Activated CD8-positive, alpha-beta T cell treated with anti-CD3 and anti-CD28 coated beads, Interleukin-2, amount 10 ng/mL, durations not matched to agents 7 days and 5 days (primary cell): ENCODE measurements around the gene STK25. TPM values are rescaled to one million over a fixed set of nuclear protein-coding genes. Genes with fewer than 3 reads are reported as not detected.

ENCODE experiments used
- ATAC-seq: fragments of 150-1000 bp; cut with Tn5 transposase; one replicate; pipeline ENCODE4 v1.10.0; 2021; ENCODE audit warnings: moderate library complexity
- CTCF ChIA-PET: fragments of 350-600 bp; sonication (Branson Sonifier 250); formaldehyde crosslinking; loops from one replicate; lab custom pipeline; 2021; ENCODE audit warnings: antibody characterized with exemption; lab: Charles Lee
- POLR2A ChIA-PET: fragments of 350-600 bp; sonication (Branson Sonifier 250); formaldehyde crosslinking; loops from one replicate; lab custom pipeline; 2021; ENCODE audit warnings: antibody characterized with exemption; lab: Charles Lee
- DNase-seq: peaks from one replicate; pipeline ENCODE4 v3.0.0-alpha.2; 2020
- H3K27ac Mint-ChIP-seq: one replicate; pipeline ENCODE4 v1.8.0; 2021; ENCODE audit warnings: mild to moderate bottlenecking, mixed read lengths
- H3K27me3 Mint-ChIP-seq: one replicate; pipeline ENCODE4 v1.8.0; 2021; ENCODE audit warnings: low read depth, mixed read lengths
- H3K36me3 Mint-ChIP-seq: one replicate; pipeline ENCODE4 v1.8.0; 2021; ENCODE audit warnings: low read depth, mixed read lengths
- H3K4me1 Mint-ChIP-seq: one replicate; pipeline ENCODE4 v1.8.0; 2021; ENCODE audit warnings: low read depth, mixed read lengths
- H3K4me3 Mint-ChIP-seq: one replicate; pipeline ENCODE4 v1.8.0; 2021; ENCODE audit warnings: mild to moderate bottlenecking, mixed read lengths
- H3K9me3 Mint-ChIP-seq: one replicate; pipeline ENCODE4 v1.8.0; 2022; ENCODE audit warnings: mixed read lengths; ENCODE audit not compliant: insufficient read depth
- total RNA-seq, 2 experiments: library from RNA; stranded (reverse); gene quantifications; one replicate each; pipeline ENCODE4 v1.2.3, GENCODE V29; 2021

The STK25 gene
- total RNA-seq, 2 experiments from 2014 or later, result 114 to 132 TPM

GRCh38 chr2:241482126-241482955 is 26.0 kb downstream of the STK25 start:
- no peak overlapping the region for H3K4me3 Mint-ChIP-seq
- ChIA-PET POLR2A (no interaction called here), CTCF (no interaction called here)
- no peak for ATAC-seq
- no peaks in the 10 kb centered on the region for H3K27me3 Mint-ChIP-seq
- H3K4me1 Mint-ChIP-seq, result no peaks in the 10 kb centered on the region
- DNase-seq, result no peak
- no peak overlapping the region for H3K27ac Mint-ChIP-seq
- H3K9me3 Mint-ChIP-seq, result no peaks in the 10 kb centered on the region
- H3K36me3 Mint-ChIP-seq, result no peaks in the 10 kb centered on the region

- ChIA-PET POLR2A (interaction anchor here (0.9 kb wide), 1 partner anchor 38 kb away, joined by 3 read pairs; no protein-coding TSS in a partner anchor), CTCF (no interaction called here)
- Mint-ChIP-seq H3K36me3 (no peaks in the 10 kb centered on the region), H3K9me3 (no peaks in the 10 kb centered on the region), H3K27ac (no peak overlapping the region), H3K27me3 (no peaks in the 10 kb centered on the region), H3K4me1 (no peaks in the 10 kb centered on the region), H3K4me3 (no peak overlapping the region)
- ATAC-seq (no peak), DNase-seq (no peak)
These were observed 26.7 kb downstream of the STK25 start for GRCh38 chr2:241481687-241482086.

GRCh38 chr2:241479026-241479898 is 29.1 kb downstream of the STK25 start:
- Mint-ChIP-seq H3K36me3 (no peaks in the 10 kb centered on the region), H3K27ac (no peak overlapping the region), H3K27me3 (no peaks in the 10 kb centered on the region), H3K4me1 (no peaks in the 10 kb centered on the region), H3K4me3 (no peak overlapping the region), H3K9me3 (no peaks in the 10 kb centered on the region)
- ChIA-PET CTCF (no interaction called here), POLR2A (no interaction called here)
- DNase-seq, result no peak
- no peak for ATAC-seq

GRCh38 chr2:241478166-241478565 is 30.2 kb downstream of the STK25 start:
- H3K9me3 Mint-ChIP-seq, result no peaks in the 10 kb centered on the region
- H3K36me3 Mint-ChIP-seq, result no peaks in the 10 kb centered on the region
- no peaks in the 10 kb centered on the region for H3K27me3 Mint-ChIP-seq
- H3K4me1 Mint-ChIP-seq, result no peaks in the 10 kb centered on the region
- H3K27ac Mint-ChIP-seq, result no peak overlapping the region
- ATAC-seq (no peak), DNase-seq (no peak)
- ChIA-PET POLR2A (no interaction called here), CTCF (no interaction called here)
- H3K4me3 Mint-ChIP-seq, result no peak overlapping the region

GRCh38 chr2:241475267-241475666 is 33.1 kb downstream of the STK25 start:
- Mint-ChIP-seq H3K27me3 (no peaks in the 10 kb centered on the region), H3K4me3 (no peak overlapping the region), H3K27ac (no peak overlapping the region), H3K36me3 (no peaks in the 10 kb centered on the region), H3K4me1 (no peaks in the 10 kb centered on the region), H3K9me3 (no peaks in the 10 kb centered on the region)
- CTCF ChIA-PET, result no interaction called here
- DNase-seq (no peak), ATAC-seq (no peak)
- POLR2A ChIA-PET, result no interaction called here

- Mint-ChIP-seq H3K4me3 (no peak overlapping the region), H3K27ac (no peak overlapping the region), H3K36me3 (no peaks in the 10 kb centered on the region), H3K27me3 (no peaks in the 10 kb centered on the region), H3K9me3 (no peaks in the 10 kb centered on the region), H3K4me1 (no peaks in the 10 kb centered on the region)
- ChIA-PET CTCF (no interaction called here), POLR2A (no interaction called here)
- no peak for DNase-seq
- ATAC-seq, result no peak
These were observed 35.0 kb downstream of the STK25 start for GRCh38 chr2:241473399-241473798.

GRCh38 chr2:241469746-241470145 is 38.6 kb downstream of the STK25 start:
- POLR2A ChIA-PET, result no interaction called here
- peak; percentile 49 for ATAC-seq
- no peak overlapping the region for H3K27ac Mint-ChIP-seq

GRCh38 chr2:241468476-241468781 is 40.0 kb downstream of the STK25 start:
- no peaks in the 10 kb centered on the region for H3K9me3 Mint-ChIP-seq
- ChIA-PET POLR2A (no interaction called here), CTCF (no interaction called here)
- H3K27ac Mint-ChIP-seq, result no peak overlapping the region
- DNase-seq (no peak), ATAC-seq (no peak)
- H3K4me1 Mint-ChIP-seq, result no peaks in the 10 kb centered on the region
- no peaks in the 10 kb centered on the region for H3K27me3 Mint-ChIP-seq
- H3K36me3 Mint-ChIP-seq, result no peaks in the 10 kb centered on the region
- H3K4me3 Mint-ChIP-seq, result no peak overlapping the region

More at GRCh38 chr2:241469746-241470145, 38.6 kb downstream of the STK25 start:
- no peak for DNase-seq
- H3K27me3 Mint-ChIP-seq, result no peaks in the 10 kb centered on the region
- CTCF ChIA-PET, result no interaction called here
- H3K4me1 Mint-ChIP-seq, result no peaks in the 10 kb centered on the region
- H3K36me3 Mint-ChIP-seq, result no peaks in the 10 kb centered on the region
- no peaks in the 10 kb centered on the region for H3K9me3 Mint-ChIP-seq
- H3K4me3 Mint-ChIP-seq, result no peak overlapping the region

GRCh38 chr2:241467777-241468475 is 40.5 kb downstream of the STK25 start:
- ATAC-seq (no peak), DNase-seq (no peak)
- Mint-ChIP-seq H3K4me3 (no peak overlapping the region), H3K27me3 (no peaks in the 10 kb centered on the region), H3K9me3 (no peaks in the 10 kb centered on the region), H3K4me1 (no peaks in the 10 kb centered on the region), H3K27ac (no peak overlapping the region), H3K36me3 (no peaks in the 10 kb centered on the region)
- ChIA-PET CTCF (no interaction called here), POLR2A (no interaction called here)

GRCh38 chr2:241466230-241466629 is 42.2 kb downstream of the STK25 start:
- POLR2A ChIA-PET, result no interaction called here

GRCh38 chr2:241465543-241465942 is 42.8 kb downstream of the STK25 start:
- DNase-seq (no peak), ATAC-seq (no peak)
- H3K4me1 Mint-ChIP-seq, result no peaks in the 10 kb centered on the region
- ChIA-PET POLR2A (no interaction called here), CTCF (no interaction called here)
- H3K36me3 Mint-ChIP-seq, result no peaks in the 10 kb centered on the region
- no peak overlapping the region for H3K4me3 Mint-ChIP-seq
- no peaks in the 10 kb centered on the region for H3K27me3 Mint-ChIP-seq
- H3K9me3 Mint-ChIP-seq, result no peaks in the 10 kb centered on the region
- no peak overlapping the region for H3K27ac Mint-ChIP-seq

More at GRCh38 chr2:241466230-241466629, 42.2 kb downstream of the STK25 start:
- H3K36me3 Mint-ChIP-seq, result no peaks in the 10 kb centered on the region
- no peaks in the 10 kb centered on the region for H3K4me1 Mint-ChIP-seq
- H3K27ac Mint-ChIP-seq, result no peak overlapping the region
- H3K27me3 Mint-ChIP-seq, result no peaks in the 10 kb centered on the region
- no peaks in the 10 kb centered on the region for H3K9me3 Mint-ChIP-seq
- DNase-seq (no peak), ATAC-seq (no peak)
- H3K4me3 Mint-ChIP-seq, result no peak overlapping the region
- CTCF ChIA-PET, result no interaction called here
